Measurements from ENCODE around the gene CFAP299. TPM values are rescaled to one million over a fixed set of nuclear protein-coding genes. Genes with fewer than 3 reads are reported as not detected.

CFAP299 gene
- total and polyA plus RNA-seq, 2 donors (not counting 3 experiments of a cell fraction or from before 2014, with no cell fraction given), result not detected

DNA sequence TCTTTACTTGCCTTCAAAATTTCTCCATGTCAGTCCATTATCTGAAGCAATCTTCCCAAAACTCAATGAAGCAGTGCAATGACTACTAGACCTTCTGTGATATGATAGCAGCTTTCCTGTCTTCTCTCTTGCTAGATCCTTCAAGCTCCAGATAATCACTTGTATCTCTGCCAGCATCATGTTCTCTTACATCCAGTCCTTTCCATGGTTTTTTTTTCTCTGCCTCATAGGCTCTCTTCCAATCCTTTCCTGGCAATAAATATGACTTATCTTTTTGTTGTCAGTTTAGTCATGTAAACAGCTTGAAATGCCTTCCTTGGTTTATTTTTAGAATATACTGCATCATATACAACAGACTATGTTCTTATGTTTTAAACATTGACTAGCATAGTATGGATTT, 193.5 kb downstream of the CFAP299 start:
- TF ChIP-seq, protein P1, sequence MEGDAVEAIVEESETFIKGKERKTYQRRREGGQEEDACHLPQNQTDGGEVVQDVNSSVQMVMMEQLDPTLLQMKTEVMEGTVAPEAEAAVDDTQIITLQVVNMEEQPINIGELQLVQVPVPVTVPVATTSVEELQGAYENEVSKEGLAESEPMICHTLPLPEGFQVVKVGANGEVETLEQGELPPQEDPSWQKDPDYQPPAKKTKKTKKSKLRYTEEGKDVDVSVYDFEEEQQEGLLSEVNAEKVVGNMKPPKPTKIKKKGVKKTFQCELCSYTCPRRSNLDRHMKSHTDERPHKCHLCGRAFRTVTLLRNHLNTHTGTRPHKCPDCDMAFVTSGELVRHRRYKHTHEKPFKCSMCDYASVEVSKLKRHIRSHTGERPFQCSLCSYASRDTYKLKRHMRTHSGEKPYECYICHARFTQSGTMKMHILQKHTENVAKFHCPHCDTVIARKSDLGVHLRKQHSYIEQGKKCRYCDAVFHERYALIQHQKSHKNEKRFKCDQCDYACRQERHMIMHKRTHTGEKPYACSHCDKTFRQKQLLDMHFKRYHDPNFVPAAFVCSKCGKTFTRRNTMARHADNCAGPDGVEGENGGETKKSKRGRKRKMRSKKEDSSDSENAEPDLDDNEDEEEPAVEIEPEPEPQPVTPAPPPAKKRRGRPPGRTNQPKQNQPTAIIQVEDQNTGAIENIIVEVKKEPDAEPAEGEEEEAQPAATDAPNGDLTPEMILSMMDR (IDR thresholded peaks at IDR 0.05; ENCODE audit: extremely low read depth in 1 of 2, insufficient read depth in 1 of 2, low read depth in 1 of 2, low read length in 2 of 2), result no peak
- TF ChIP-seq, protein P2, sequence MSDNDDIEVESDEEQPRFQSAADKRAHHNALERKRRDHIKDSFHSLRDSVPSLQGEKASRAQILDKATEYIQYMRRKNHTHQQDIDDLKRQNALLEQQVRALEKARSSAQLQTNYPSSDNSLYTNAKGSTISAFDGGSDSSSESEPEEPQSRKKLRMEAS (IDR thresholded peaks at IDR 0.05; ENCODE audit: insufficient read depth, insufficient read length), result no peak
- no peak for TF ChIP-seq FOS (IDR thresholded peaks at IDR 0.05; ENCODE audit: borderline replicate concordance, insufficient read depth, low read length)
- TF ChIP-seq POLR2A (IDR thresholded peaks at IDR 0.05; ENCODE audit: low read depth, low read length), result no peak
- TF ChIP-seq EZH2 (IDR thresholded peaks at IDR 0.05; ENCODE audit: borderline replicate concordance, low read depth, low read length, severe bottlenecking), result no peak
- BruUV-seq (replicated peaks), result no TSS peak
- Histone ChIP-seq H3K9me1 (replicated peaks; ENCODE audit: control insufficient read depth, extremely low read depth, insufficient read depth, low read length) (no peaks in the 10 kb centered on the region), H3K4me1 (ENCODE audit: control insufficient read depth, extremely low read depth, insufficient read depth, low read length) (no peaks in the 10 kb centered on the region), H3K79me2 (ENCODE audit: control insufficient read depth, insufficient read depth, low read length) (no peaks in the 10 kb centered on the region), H2AFZ (ENCODE audit: low read depth, low read length) (no peak overlapping the region), H3K27me3 (ENCODE audit: control insufficient read depth in 2 of 2, insufficient read depth in 2 of 2, low read length in 2 of 2) (no peaks in the 10 kb centered on the region), H3K4me3 (replicated peaks in 1 of 3; ENCODE audit: insufficient read depth in 1 of 3, low read depth in 1 of 3, low read length in 3 of 3) (no peak overlapping the region), H3K9ac (replicated peaks; ENCODE audit: extremely low read depth, insufficient read depth, low read length) (no peak overlapping the region), H3K9me3 (replicated peaks; ENCODE audit: control insufficient read depth, insufficient read depth, low read length) (no peaks in the 10 kb centered on the region), H3K27ac (ENCODE audit: insufficient read depth, low read depth, low read length) (no peak overlapping the region), H3K36me3 (ENCODE audit: control insufficient read depth in 2 of 2, extremely low read depth in 1 of 2, insufficient read depth in 2 of 2, low read length in 2 of 2) (no peaks in the 10 kb centered on the region), H4K20me1 (replicated peaks; ENCODE audit: control insufficient read depth, extremely low read depth, insufficient read depth, low read length) (no peaks in the 10 kb centered on the region), H3K4me2 (ENCODE audit: insufficient read depth, low read length) (no peak overlapping the region)
- ChIA-PET CTCF (interaction anchor here (1.7 kb wide), 1 partner anchor 10 kb away, joined by 4 read pairs; no protein-coding TSS in a partner anchor), POLR2A (no interaction called here)
- DNase-seq (ENCODE audit: low read depth, low spot score) (no peak), FAIRE-seq (no peak)
- intact Hi-C loops (cut with micrococcal nuclease) (no loop called here), dilution Hi-C loops (cut with MboI; ENCODE audit: extremely low pct_ligation_motif_present, low sequenced_read_pairs) (no loop called here)

All from endothelial cell of umbilical vein (primary cell).